GM12891 (cell line): Measurements from ENCODE around the gene FNDC10.
A peak's percentile ranks its signal among the peaks of the same experiment; 100 is the strongest.

Experiments
- PAX5 ChIP-seq: IDR thresholded peaks from 2 replicates; pipeline ENCODE4 v1.6.1; 2011; ENCODE audit warnings: low read length, moderate library complexity, mild to moderate bottlenecking; ENCODE audit not compliant: insufficient read depth, severe bottlenecking
- POLR2A ChIP-seq: IDR thresholded peaks from 2 replicates; pipeline ENCODE4 v1.6.1; 2011; ENCODE audit warnings: low read depth, low read length, control low read depth
- POLR2AphosphoS5 ChIP-seq: IDR thresholded peaks from 2 replicates; pipeline ENCODE4 v1.6.1; 2011; ENCODE audit warnings: low read depth, low read length, control low read depth
- POU2F2 ChIP-seq: IDR thresholded peaks from 2 replicates; pipeline ENCODE4 v1.6.1; 2011; ENCODE audit warnings: low read depth, mild to moderate bottlenecking, control low read depth, low read length, moderate library complexity
- SPI1 ChIP-seq: IDR thresholded peaks from 2 replicates; pipeline ENCODE4 v1.6.1; 2011; ENCODE audit warnings: low read depth, low read length, control low read depth
- TAF1 ChIP-seq: IDR thresholded peaks from 2 replicates; pipeline ENCODE4 v1.6.1; 2011; ENCODE audit warnings: low read depth, low read length, control low read depth

GRCh38 chr1:1564268-1564667 lies 35.7 kb downstream of the FNDC10 start:
- TF ChIP-seq POLR2A (peak; percentile 24; the same call in 1 of the 2 replicates), SPI1 (no peak), POLR2AphosphoS5 (peak; percentile 74; the same call in 1 of the 2 replicates), TAF1 (no peak), POU2F2 (no peak), PAX5 (no peak)
